Right ventricle myocardium superior (tissue), 1 donor: Measurements from ENCODE around the gene STRC. TPM values are rescaled to one million over a fixed set of nuclear protein-coding genes. Genes with fewer than 3 reads are reported as not detected.
"Not testable (repeated sequence)": the region's sequence is repeated elsewhere in the genome, so short reads cannot be mapped to it uniquely, and the experiment has no call there.

Source experiments
- ATAC-seq: fragments of 200-7000 bp; cut with Tn5 transposase; one replicate; pipeline ENCODE4 v1.9.1; 2020; ENCODE audit warnings: mild to moderate bottlenecking; ENCODE audit not compliant: poor library complexity
- DNase-seq: peaks from one replicate; pipeline ENCODE4 v3.0.0-alpha.2; 2020
- intact Hi-C: fragments of 100-400 bp; cut with DNase I; formaldehyde crosslinking; loops from one replicate; pipeline ENCODE4 v1.11.2; 2022
- total RNA-seq: library from RNA; stranded (reverse); fragmentation: NEBNext Ultra II Directional; extraction: Animal tissue kit (Norgen Biotek cat#: 25700); gene quantifications from one replicate; pipeline ENCODE4 v1.2.1, GENCODE V29; 2021
- donor health status: DM: no; HTN: yes; CAD: no; lungs with severe emphysema.

STRC gene
- total RNA-seq, 1 donor from 2014 or later: not detected

DNA sequence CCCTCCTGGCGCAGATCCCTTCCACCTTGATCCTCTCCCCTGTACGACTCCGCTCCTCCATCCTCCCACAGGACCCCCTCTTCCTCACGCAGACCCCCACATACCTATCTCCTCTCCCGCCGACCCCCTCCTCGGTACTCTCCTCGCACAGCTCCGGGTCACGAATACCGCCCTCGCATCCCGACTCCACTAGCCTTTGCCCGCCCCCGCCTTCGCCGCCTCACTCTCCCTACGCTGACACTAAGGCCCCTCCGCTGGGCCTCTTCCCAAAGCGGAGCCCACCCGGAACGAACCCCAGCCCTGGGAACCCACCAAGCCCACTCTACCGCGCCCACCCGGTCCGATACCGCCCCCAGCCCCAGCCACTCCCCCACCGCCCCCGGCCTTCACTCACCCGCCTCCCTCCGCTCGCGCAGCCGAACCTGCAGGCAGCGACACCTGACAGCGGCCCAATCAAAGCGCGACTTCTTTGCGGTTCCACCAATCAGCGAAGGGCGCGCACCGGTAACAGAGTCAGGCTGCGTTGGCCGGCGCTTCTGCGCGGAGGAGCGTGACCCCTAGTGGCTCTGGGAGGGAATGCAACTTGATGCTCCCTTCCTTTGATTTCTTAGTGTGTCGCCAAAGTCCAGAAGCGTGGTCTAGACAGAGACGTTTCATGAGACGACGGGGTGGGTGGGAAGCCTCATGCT lies 28.7 kb downstream of the STRC start, which contains the start of gene PPIP5K1:
TSS of gene PPIP5K1 (minus strand) at position 431 of the 689 bp plus-strand sequence. CDS start 5,704 bp downstream, outside the sequence.
- peak; percentile 99 for ATAC-seq
- intact Hi-C loops: not testable (repeated sequence)

DNA sequence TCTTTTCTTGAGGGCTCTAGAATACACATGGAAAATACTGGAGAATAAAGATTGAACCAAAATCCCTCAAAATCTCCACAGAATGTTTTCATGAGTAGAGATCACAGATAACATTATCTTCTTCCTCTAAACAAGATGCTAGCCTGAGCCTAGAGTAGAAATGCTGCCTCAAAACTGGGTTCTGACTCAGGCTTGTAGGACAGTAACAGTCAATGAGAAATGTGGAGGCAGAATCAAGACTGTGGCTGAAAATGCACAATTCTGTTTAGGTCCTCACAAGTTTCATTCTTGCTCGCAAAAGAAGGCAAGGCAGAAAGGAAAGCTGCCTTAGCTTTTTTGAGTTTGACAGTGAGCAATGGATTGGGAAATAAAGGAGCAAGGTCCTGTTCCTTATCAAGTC lies 44.0 kb downstream of the STRC start:
- not testable (repeated sequence) for ATAC-seq

More for the DNA sequence above, 28.7 kb downstream of the STRC start, which contains the start of gene PPIP5K1:
- DNase-seq: not testable (repeated sequence)

DNA sequence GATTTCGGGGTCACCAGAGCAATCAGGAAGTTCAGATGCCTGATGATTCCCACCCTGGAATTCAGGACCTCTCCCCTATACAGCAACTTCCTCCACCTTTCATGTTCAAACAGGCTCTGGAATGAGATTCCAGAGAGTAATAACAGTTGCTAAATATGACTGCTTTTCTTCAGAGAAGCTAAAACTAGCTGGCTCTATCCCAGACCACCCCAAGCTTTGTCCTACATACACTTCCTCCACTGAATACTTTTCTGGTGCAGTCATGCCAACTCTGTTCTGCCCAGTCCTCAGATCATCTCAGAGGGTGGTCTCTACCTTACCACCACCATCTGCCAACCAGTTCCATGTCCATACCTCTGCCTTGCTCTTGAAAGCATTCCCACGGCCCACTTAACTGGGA lies 52.0 kb downstream of the STRC start:
- intact Hi-C loops, DNase-seq, ATAC-seq: not testable (repeated sequence)

More for the DNA sequence above, 44.0 kb downstream of the STRC start:
- intact Hi-C loops, DNase-seq: not testable (repeated sequence)

DNA sequence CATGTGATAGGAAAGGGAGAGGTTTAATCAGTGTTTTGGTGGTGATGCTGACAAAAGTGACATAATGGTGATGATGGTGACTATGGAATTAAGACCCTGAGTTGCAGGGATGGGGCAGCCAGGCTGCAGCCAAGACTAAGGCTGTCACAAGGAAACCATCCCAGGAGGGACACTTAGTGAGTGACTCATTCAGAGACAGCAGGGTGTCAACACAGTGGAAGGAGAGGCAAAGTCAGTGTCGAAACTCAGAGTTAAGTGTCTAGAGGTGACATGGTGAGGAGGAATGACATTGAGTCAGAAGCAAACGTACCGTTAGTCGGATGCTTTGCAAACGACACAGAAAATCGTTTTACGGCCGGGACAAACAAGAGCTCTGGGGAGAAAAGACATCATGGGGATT lies 54.8 kb downstream of the STRC start:
- intact Hi-C loops, ATAC-seq, DNase-seq: not testable (repeated sequence)

DNA sequence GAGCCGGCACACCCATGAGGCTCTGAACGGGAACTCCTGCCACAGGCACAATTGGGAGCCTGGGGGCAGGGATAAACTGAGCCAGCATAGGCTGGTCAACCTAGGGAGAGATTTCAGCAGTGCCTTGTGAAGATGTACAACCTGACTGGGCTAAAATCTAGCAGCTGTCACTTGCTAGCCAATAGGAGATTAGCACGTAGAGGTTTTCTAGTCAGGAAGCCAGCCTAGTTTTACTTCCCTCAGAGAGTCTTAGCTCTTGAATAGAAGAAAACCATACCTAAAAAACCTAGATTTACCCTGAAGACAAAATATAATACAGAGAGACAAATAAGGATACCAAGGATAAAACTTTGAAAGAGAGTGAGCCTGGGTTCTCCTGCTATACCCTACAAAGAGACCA lies 55.8 kb downstream of the STRC start:
- ATAC-seq, DNase-seq, intact Hi-C loops: not testable (repeated sequence)

DNA sequence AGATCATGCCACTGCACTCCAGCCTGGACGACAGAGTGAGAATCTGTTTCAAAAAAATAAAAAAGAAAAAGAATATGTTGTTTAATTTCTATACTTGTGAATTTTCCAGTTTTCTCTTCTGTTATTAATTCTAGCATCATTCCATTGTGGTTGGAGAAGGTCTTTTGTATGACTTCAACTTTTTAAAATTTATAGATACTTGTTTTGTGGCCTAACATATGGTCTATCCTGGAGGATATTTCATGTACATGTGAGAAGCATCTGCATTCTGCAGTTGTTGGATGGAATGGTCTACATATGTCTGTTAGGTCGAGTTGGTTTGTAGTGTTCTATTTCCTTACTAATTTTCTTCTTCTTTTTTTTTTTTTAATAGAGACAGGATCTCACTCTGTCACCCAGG lies 65.6 kb downstream of the STRC start:
- DNase-seq (no peak), ATAC-seq (no peak)
- intact Hi-C loops: no loop called here

DNA sequence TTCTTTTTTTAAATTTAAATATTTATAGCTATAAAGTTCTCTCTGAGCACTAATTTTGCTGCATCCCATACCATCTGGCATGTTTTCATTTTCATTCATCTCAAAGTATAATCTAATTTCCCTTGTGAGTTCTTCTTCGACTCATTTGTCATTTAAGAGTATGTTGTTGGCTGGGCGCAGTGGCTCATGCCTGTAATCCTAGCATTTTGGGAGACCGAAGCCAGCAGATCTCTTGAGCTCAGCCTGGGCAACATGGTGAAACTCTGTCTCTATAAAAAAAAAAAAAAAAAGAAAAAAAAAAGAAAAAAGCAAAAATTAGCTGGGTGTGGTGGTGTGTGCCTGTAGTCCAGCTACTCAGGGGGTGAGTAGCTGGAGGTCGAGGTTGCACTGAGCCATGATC lies 66.3 kb downstream of the STRC start:
- no peak for ATAC-seq
- no peak for DNase-seq
- intact Hi-C loops: no loop called here

DNA sequence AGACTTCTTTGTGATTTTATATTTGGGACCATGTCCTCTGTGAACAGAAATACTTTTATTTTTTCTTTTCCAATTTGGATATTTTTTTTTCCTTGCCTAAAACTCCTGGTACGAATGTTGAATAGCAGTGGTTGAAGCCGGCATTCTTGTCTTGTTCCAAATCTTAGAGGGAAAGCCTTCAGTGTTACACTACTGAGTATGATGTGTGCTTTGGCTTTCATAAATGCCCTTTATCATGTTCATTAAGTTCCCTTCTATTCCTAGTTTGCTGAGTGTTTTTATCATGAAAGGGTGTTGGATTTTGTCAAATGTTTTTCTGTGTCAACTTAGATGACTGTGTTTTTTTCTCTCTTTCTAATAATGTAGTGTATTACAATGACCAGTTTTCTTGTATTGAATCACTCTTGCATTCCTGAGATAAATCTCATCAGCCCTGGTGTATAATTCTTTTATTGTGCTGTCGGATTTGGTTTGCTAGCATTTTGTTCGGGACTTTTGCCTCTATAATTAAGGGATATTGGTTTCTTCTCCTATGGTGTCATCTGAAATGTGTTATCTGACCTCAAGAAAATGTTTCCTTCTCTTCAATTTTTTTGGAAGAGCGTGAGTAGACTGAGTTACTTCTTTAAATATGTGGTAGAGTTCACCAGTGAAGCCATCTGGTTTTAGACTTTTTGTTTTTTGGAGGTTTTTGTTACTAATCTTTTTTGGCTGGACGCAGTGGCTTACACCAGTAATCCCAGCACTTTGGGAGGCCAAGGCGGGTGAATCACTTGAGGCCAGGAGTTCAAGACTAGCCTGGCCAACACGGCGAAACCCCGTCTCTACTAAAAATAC lies 67.9 kb downstream of the STRC start:
- intact Hi-C loops: no loop called here
- no peak for DNase-seq
- no peak for ATAC-seq

Other genes starting within 250 kb of the STRC start
- 11.7 TPM for gene ZSCAN29, start 247.8 kb downstream of the STRC start, total RNA-seq
- 11.1 TPM for gene TUBGCP4, start 247.7 kb downstream of the STRC start, total RNA-seq
- 23.7 TPM for gene TP53BP1, start 125.6 kb downstream of the STRC start, total RNA-seq
- gene MAP1A, start 101.2 kb downstream of the STRC start, total RNA-seq: 24.4 TPM
- 13.1 TPM for gene PPIP5K1, start 28.6 kb downstream of the STRC start, total RNA-seq
- gene CKMT1B, start 24.8 kb downstream of the STRC start, total RNA-seq: 0.75 TPM
- 1.1 TPM for gene CATSPER2, start 30.0 kb upstream of the STRC start, total RNA-seq
- not detected for gene CKMT1A, start 75.1 kb upstream of the STRC start, total RNA-seq
- 131 TPM for gene PDIA3, start 127.6 kb upstream of the STRC start, total RNA-seq
- 1.4 TPM for gene ELL3, start 158.2 kb upstream of the STRC start, total RNA-seq
- gene SERF2, start 173.5 kb upstream of the STRC start, total RNA-seq: 1,060 TPM
- gene SERINC4, start 181.4 kb upstream of the STRC start, total RNA-seq: 0.19 TPM
- 9.4 TPM for gene HYPK, start 181.8 kb upstream of the STRC start, total RNA-seq
- 16.9 TPM for gene MFAP1, start 205.9 kb upstream of the STRC start, total RNA-seq
- 1.6 TPM for gene WDR76, start 208.2 kb upstream of the STRC start, total RNA-seq